Right ventricle myocardium inferior (tissue), 1 donor: ENCODE data around the gene B3GALT4. TPM values are rescaled to one million over a fixed set of nuclear protein-coding genes. Genes with fewer than 3 reads are reported as not detected.
A peak's percentile ranks its signal among the peaks of the same experiment; 100 is the strongest.

ENCODE experiments used
- ATAC-seq: fragments of 200-7000 bp; cut with Tn5 transposase; one replicate; pipeline ENCODE4 v1.9.1; 2020; ENCODE audit warnings: mild to moderate bottlenecking, moderate library complexity
- DNase-seq: peaks from one replicate; pipeline ENCODE4 v3.0.0; 2021; ENCODE audit errors: missing footprints
- intact Hi-C: fragments of 100-400 bp; cut with DNase I; formaldehyde crosslinking; loops from one replicate; pipeline ENCODE4 v1.11.0; 2022
- total RNA-seq: library from RNA; stranded (reverse); fragmentation: NEBNext Ultra II Directional; extraction: Animal tissue kit (Norgen Biotek cat#: 25700); gene quantifications from one replicate; pipeline ENCODE4 v1.2.1, GENCODE V29; 2021
- donor health status: DM: no; HTN: yes; CAD: no; lungs with severe emphysema.

The B3GALT4 gene
- total RNA-seq, 1 donor from 2014 or later: 8.5 TPM

- intact Hi-C loops: no loop called here
- no peak for DNase-seq
- no peak for ATAC-seq
Observed at GRCh38 chr6:33305052-33305451, 28.1 kb downstream of the B3GALT4 start.

GRCh38 chr6:33306356-33306755, 29.4 kb downstream of the B3GALT4 start:
- ATAC-seq: no peak
- no peak for DNase-seq
- intact Hi-C loops: no loop called here

GRCh38 chr6:33312361-33313104, 35.6 kb downstream of the B3GALT4 start:
- intact Hi-C loops: no loop called here
- ATAC-seq: no peak
- no peak for DNase-seq

DNA sequence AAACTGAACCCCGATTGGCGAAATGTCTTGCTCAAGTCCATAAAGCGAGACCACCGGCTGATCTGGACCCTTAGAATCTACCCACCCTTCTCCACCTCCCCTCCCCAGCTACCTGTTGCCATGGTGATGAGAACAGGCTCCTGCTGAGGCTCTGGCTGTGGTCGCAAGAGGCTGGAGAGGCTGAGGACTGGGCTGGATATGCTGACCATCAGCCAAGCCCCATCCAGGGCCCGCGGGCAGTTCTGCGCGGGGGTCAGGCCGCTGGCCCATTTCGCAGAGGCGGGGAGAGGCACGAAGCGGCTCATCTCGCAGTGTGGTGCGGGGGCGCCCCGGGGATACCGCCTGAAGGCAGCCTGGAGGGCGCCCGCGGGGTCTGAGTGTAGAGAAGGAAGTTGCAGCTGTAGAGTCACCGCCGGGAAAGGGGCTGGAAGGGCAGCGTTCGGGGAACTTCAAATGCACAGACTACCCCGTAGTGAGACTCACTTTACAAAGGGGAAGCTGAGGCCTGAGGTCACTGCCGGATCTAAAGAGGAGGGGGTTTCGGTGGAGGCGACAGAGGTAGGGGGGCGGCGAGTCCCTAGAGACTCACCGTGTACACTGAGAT, 36.3 kb downstream of the B3GALT4 start:
- intact Hi-C loops: no loop called here
- DNase-seq (peak; percentile 87), ATAC-seq (no peak)

DNA sequence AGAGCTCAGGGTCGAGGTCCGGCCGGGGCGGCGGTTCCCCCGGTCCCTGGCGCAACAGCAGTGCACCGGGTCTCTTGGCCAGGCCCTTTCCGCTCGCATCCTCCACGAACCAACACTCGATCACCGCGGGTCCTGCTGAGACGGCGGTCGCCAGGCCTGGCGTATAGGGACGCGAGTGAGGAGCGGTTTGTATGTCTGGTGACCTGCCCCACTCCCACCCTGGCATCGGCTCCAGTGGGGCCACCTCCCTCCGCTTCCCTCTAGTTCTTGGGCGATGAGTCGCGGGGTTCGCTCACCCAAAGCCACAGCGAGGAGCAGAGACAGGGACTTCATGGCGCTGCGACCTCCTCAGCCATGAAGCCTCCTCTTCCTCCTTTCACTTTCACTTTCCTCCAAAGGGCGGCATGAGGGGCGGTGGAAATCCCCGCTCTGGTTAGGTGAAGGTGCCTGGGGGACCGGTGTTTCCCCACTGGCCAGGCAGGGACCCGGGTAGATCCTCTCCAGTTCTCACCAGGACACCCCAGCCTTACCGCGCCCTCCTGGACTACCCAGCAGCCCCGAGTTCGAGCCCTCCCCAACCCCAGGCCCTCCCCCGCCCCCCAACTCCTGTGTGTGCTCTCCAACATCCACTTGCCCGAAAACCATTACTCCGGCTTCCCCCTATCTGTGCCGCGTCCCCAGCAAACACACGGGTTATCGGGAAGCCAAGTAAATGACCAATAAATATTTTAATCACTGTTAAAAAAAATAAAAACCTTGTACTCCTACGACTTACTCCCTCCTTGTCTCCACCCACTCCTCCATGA, 37.0 kb downstream of the B3GALT4 start, which contains the start of gene TAPBP:
Gene TAPBP (minus strand): TSS at position 370 of the 806 bp plus-strand sequence. CDS start 37 bp downstream, at position 333.
- DNase-seq: peak; percentile 78
- ATAC-seq: peak; percentile 11
- intact Hi-C loops: loop anchor here (2.0 kb wide), 1 partner anchor 15 kb away; the partner anchor contains the start of gene RGL2

GRCh38 chr6:33314515-33314942, 37.6 kb downstream of the B3GALT4 start:
- no peak for DNase-seq
- intact Hi-C loops: loop anchor here (2.0 kb wide), 1 partner anchor 16 kb away; the partner anchor contains the start of gene RGL2
- ATAC-seq: peak; percentile 21

- intact Hi-C loops: loop anchor here (2.0 kb wide), 1 partner anchor 16 kb away; the partner anchor contains the start of gene RGL2
- DNase-seq (no peak), ATAC-seq (no peak)
Observed at GRCh38 chr6:33314943-33315792, 38.2 kb downstream of the B3GALT4 start.

DNA sequence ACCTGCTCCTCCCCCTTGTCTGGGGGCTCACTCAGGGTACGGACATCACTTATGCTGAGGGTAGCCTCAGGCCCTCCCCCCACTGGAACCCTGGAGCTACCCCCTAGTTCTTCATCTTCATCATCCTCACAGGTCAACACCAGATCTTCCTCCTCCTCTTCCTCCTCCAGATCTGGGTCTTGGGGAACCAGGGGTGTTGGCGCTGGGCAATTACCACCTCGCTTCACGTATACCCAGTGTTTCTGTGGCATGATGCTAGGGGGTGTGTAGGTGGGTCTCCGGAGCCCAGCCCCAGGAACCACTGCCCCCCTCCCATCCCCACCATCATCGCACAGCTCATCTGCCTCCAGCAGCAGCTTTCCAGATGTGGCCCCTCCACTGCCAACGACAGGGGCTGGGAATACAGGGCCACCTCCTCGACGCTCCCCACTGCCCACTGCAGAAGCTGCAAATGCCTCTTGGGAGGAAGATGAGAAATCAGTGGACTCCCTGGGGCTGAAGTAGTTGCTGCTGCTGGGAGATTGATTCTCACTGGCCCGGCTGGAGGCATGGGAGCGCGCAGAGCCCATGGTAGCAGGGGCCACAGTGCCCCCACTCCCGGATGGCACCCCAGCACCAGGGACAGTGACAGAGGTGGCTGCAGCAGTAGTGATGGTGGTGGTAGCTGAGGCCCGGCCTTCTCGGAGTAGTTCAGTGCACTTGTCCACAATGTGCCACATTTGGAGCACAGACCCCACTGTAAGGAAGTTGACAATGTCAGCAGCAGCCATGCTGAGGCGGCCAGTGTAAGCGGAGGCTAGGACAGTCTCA, 39.1 kb downstream of the B3GALT4 start:
- ATAC-seq (no peak), DNase-seq (no peak)
- intact Hi-C loops: loop anchor here (2.0 kb wide), 2 partner anchors 17 to 43 kb away; partner anchors contain the start of genes RGL2 and RPS18

- intact Hi-C loops: loop anchor here (1.0 to 2.0 kb wide), 2 partner anchors 44 to 93 kb away; partner anchors contain the start of gene RPS18
- no peak for DNase-seq
Observed at GRCh38 chr6:33316603-33317418, 39.9 kb downstream of the B3GALT4 start.

DNA sequence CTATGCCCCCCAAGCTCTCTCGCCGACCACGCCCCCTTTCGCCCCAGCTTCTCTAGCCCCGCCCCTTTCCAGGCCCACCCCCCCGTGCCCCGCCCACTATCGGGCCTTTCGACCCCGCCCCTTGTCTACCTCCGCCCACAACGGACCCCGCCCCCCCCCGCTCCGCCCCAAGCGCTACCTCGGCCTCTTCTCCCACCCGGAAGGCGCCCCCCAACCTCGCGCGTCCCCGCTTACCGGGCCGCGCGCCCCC, 40.4 kb downstream of the B3GALT4 start:
- ATAC-seq (peak; percentile 9), DNase-seq (peak; percentile 80)
- intact Hi-C loops: loop anchor here (1.0 to 2.0 kb wide), 2 partner anchors 45 to 93 kb away; partner anchors contain the start of gene RPS18

More at GRCh38 chr6:33316603-33317418, 39.9 kb downstream of the B3GALT4 start:
- ATAC-seq: no peak

GRCh38 chr6:33317669-33318425, 40.9 kb downstream of the B3GALT4 start, which contains the start of gene ZBTB22:
Gene ZBTB22, minus strand, starts transcription at chr6:33317744. Its CDS starts 828 bp downstream, at chr6:33316916.
- intact Hi-C loops: loop anchor here (1.0 to 2.0 kb wide), 2 partner anchors 45 to 92 kb away; partner anchors contain the start of gene RPS18

GRCh38 chr6:33318426-33319073, 41.6 kb downstream of the B3GALT4 start:
- ATAC-seq (no peak), DNase-seq (no peak)
- intact Hi-C loops: no loop called here

More at GRCh38 chr6:33317669-33318425, 40.9 kb downstream of the B3GALT4 start, which contains the start of gene ZBTB22:
- ATAC-seq (peak; percentile 82), DNase-seq (peak; percentile 100)

DNA sequence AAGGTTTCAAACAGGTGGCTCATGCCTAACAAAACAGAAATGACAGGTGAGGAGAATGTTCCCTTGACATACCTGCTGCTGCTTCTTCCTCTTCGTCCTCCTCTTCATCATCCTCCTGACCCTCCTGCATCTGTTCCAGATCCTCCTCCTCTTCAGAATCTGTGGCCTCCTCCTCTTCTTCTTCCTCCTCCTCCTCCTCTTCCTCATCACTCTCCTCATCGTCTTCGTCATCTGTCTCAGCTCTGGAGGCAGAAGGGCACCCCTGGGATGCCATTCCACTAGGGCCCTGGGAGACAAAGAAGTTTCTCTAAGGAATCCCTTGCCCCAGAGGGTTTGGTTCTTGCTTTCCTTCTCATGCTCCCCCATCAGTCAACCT, 43.0 kb downstream of the B3GALT4 start:
- intact Hi-C loops: no loop called here
- ATAC-seq (no peak), DNase-seq (no peak)

GRCh38 chr6:33320315-33321181, 43.6 kb downstream of the B3GALT4 start:
- DNase-seq (peak; percentile 82), ATAC-seq (no peak)
- intact Hi-C loops: no loop called here
